CD4-positive, alpha-beta T cell treated with Interleukin-17A for 1 hour (primary cell): ENCODE results near the gene ANOS1.

Experiments
- DNase-seq: peaks from one replicate; pipeline ENCODE4 v3.0.0-alpha.2; 2020

ANOS1 gene

GRCh38 chrX:8717354-8717753 is 14.6 kb downstream of the ANOS1 start:
- DNase-seq = no peak

DNA sequence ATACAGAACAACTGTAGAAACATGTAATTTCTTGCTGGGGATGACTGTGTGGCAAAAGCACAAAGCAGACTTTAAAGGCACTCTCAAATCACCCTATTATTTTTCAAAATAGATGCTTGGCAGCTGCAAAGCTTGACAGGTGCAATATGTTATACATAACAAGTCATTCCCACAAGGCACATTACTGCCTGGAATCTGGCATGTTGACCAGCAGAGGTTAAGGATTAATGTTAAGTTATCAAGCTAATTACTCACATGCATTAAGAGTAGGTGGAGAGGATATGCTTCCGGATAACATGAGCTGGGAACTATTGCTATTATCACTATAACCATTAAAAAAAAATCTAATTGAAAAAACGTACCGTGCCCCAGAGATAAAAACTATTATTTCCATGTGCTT is 17.8 kb downstream of the ANOS1 start:
- no peak for DNase-seq

DNA sequence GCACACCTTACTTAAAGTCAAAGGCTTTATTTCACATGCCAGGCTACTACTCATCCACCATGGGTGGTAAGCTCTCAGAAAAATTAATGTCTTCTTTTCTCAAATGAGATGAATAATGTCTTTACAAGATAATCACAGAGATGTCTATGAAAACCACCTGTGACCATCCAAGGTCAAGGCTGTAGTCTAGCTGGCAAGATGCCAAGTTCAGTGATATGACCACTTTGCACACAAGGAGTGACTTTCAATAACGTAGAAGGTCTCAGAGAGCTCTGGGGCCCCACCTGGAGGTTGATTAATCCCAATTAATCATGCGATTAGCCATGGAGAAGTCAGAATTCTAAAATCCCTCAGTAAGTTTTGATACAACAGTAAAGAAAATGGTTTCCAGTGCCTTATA is 20.5 kb downstream of the ANOS1 start:
- DNase-seq = no peak

DNA sequence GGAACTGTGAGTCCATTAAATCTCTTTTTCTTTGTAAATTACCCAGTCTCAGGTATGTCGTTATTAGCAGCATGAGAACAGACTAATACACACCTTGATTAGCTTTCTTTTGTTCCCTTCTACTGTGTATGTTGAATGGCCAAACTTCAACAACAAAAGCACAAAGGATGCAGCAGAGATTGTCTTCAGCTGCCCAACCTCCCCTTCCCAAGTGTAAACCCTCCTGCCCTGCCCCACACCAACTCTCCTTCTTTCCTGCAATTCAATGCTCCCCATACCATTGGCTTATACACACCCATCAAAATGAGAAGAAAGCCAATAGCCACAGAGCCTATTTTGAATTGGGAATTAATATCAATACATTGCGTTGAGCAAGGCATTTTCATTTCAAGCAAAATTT is 27.8 kb downstream of the ANOS1 start:
- DNase-seq = no peak

DNA sequence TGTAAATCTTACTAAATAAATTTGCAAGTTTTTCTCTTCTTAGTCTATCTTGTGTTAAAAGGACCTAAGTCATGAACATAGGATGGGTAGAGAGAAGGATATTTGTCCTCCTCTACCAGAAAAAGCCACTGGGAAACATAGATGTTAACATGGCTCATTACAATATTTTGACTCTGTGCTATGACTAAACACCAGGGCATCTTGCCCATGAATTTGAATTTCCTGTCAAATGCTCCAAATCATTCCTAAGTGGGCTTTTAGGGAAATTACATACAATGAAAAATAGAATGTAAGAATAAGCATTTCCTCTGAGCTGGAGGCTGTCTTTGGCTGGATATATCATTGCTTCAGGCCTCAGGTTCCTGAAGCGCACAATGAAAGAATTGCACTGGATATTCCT is 39.1 kb downstream of the ANOS1 start:
- DNase-seq = no peak

DNA sequence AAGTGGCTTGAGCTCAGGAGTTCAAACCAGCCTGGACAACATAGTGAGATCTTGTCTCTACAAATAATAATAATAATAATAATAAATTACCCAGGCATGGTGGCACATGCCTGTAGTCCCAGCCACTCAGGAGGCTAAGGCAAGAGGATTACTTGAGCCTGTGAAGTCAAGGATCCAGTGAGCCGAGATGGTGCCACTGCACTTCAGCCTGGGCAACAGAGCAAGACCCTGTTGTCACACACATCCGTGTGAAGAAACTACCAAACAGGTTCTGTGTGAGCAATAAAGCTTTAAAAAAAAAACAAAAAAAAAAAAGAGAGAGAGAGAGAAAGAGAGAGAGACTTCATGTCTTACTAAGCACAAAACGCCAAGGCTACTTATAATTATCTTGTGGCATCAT is 42.5 kb downstream of the ANOS1 start:
- no peak for DNase-seq

- no peak for DNase-seq
These were observed 43.2 kb downstream of the ANOS1 start for GRCh38 chrX:8688776-8689175.

GRCh38 chrX:8684201-8684965 is 47.6 kb downstream of the ANOS1 start:
- no peak for DNase-seq

DNA sequence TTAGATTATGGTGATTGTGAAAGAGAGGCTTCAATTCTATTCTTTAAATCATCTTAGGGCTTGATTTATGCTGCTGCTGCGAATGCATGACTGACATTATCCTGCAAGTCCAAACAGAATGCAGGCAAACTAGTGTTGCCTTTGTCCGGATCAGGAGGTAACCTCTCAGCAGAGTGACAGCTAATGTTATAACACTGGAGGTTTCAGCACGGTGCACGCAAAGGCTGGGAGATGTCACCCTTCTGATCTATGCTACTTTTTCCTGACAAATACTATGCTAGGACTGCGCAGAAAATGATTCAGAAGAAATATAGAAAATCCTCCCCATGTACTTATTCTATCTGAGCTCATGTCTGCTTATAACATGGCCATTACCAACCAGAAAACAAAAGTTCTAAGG is 48.2 kb downstream of the ANOS1 start:
- DNase-seq = no peak

DNA sequence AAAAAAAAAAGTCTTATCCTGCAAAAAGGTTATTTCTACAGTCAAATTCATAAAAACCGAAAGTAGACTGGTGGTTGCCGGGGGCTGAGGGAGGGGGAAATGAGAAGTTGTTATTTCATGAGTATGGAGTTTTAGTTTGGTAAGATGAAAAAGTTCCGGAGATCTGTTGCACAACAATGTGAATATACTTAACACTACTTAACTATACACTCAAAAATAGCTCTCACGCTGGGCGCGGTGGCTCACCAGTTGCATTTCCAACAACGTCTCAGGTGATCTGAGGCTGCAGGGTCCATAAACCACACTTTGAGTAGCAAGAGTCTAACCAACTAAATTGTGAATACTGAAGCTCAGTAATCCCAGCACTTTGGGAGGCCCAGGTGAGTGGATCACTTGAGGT is 52.4 kb downstream of the ANOS1 start:
- DNase-seq = no peak

DNA sequence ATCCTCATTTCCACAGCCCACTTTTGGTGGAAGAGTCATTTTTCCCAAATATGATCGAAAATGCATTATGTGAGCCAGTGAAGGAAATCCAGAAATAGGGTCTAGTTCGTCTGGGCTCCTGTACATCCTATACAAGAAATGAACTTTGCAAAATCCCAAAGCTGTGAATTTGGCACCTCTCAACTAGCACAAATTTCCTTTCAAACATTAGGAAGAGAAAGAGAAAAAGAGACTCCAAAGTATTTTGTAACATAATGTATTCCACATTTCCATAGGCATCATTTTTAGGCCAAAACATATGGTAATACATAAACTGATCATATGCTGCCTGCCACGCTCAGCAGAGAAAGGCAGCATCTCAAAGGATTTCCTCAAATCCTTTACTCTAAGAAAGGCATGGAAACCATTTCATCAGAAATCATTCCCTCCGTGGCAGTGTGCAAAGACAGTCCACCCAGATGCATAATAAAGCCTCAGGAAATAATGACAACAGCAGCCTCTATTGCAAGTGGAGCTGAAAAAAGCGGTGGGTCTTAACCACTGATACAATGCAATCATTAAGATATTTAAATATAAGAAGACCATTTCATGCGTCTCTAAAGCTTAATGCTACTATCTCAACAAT is 56.8 kb downstream of the ANOS1 start:
- no peak for DNase-seq

- no peak for DNase-seq
These were observed 58.7 kb downstream of the ANOS1 start for GRCh38 chrX:8673201-8673600.

- no peak for DNase-seq
These were observed 59.8 kb downstream of the ANOS1 start for GRCh38 chrX:8672176-8672575.

DNA sequence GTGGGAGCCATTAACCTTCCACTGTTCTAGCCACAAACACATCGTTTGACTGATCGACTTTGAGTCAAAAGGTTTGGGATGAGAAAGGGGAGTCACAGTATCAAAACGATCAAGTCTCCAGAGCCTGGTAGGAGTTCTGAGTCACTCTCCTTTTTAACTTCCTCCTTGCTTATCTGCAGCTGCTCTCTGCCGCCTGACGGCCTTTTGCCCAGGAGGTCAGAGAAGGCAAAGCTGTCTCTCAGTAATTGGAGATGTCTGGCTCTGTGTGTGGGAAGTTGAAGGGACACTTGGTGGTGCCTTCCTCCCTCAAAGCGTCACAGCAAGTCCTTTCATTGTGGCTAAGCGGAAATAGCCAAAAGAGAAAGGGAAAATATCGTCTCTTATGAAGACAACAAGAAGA is 63.1 kb downstream of the ANOS1 start:
- DNase-seq = no peak

- DNase-seq = no peak
These were observed 68.6 kb downstream of the ANOS1 start for GRCh38 chrX:8663325-8663724.

GRCh38 chrX:8657883-8658282 is 74.1 kb downstream of the ANOS1 start:
- no peak for DNase-seq

GRCh38 chrX:8653956-8654355 is 78.0 kb downstream of the ANOS1 start:
- DNase-seq = no peak

- no peak for DNase-seq
These were observed 82.0 kb downstream of the ANOS1 start for GRCh38 chrX:8649969-8650368.

DNA sequence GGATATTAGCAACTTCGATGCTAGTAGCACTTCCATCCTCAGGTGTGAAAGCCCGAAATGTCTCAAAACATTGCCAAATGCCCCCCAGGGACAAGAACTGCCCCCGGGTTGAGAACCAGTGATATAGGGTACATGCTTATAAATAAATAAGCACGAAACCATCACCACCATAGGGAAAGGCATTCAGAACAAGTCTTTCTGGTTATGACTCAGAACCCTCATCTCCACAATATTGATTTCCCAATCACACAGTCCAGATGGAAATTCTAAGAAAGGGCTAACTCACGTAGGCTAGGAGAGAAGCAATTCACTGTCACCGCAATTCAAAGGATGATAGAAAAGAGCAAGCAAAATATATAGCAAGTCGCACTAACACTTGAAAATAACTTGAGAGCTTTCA is 84.8 kb downstream of the ANOS1 start:
- no peak for DNase-seq

DNA sequence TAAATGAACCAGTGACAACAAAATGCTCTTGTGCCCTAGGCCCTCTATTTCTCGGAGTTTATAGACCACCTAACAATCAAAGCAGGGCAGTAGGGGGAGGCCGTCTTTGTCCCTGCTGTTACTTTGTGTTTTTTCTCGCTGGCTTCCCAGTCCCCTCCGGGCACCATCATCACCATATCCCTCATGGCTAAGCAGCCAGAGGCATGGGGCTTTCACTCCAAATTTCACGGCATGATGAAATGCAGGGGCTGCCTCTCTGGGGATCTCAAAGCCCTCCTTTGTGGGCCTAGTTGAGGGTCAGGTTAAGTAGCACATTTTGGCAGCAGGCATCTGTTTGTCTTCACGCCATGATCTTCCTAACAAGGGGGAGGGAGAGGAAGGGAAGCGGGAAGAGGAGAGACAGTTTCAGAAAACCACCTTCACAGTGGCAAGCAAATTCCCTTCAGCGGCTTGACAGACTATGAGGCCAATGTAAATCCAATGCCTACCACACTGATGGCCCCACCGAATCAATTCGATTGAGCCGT is 91.9 kb downstream of the ANOS1 start:
- no peak for DNase-seq

- no peak for DNase-seq
These were observed 95.4 kb downstream of the ANOS1 start for GRCh38 chrX:8636497-8636896.

DNA sequence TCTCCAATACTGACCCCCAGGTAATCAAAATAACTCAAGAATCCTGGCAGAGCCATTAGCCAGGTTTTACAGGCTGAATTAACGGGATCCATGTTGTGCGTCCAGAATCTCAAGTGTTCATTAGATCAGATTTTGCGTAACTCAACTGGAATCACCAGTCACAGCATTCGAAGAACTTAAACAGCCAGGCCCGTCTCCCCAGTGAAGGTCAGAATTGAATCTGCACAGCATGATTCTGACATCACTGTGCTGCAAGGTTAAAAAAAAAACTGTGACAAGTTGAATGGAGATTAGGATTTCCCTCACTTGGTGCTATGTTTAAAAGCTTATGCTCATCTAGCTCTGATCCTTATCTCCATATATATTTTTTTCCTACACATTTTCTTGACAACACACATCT is 96.1 kb downstream of the ANOS1 start:
- DNase-seq = no peak

GRCh38 chrX:8632924-8633323 is 99.0 kb downstream of the ANOS1 start:
- DNase-seq = no peak

GRCh38 chrX:8629871-8630270 is 102.1 kb downstream of the ANOS1 start:
- no peak for DNase-seq

- no peak for DNase-seq
These were observed 104.1 kb downstream of the ANOS1 start for GRCh38 chrX:8627796-8628195.
